Natural killer cell (primary cell): ENCODE measurements around the gene SRGAP3. TPM values are rescaled to one million over a fixed set of nuclear protein-coding genes. Genes with fewer than 3 reads are reported as not detected.

Experiments
- ATAC-seq, 3 donors: fragments of 150-1000 bp in 2 of 3; fragments of 200-7000 bp in 1 of 3; cut with Tn5 transposase; 1 replicate in 1 of 3; 2 replicates in 2 of 3; pipeline ENCODE4 v1.10.0; 2021; ENCODE audit warnings: mild to moderate bottlenecking in 2 of 3, moderate library complexity in 2 of 3
- DNase-seq, 2 donors: peaks; one replicate each; pipeline versions ENCODE4 v3.0.0 to v3.0.0-alpha.2; 2013 to 2021; ENCODE audit warnings: mixed read lengths in 1 of 2
- H3K27ac ChIP-seq: one replicate; pipeline ENCODE4 v1.5.1; 2013; ENCODE audit warnings: mild to moderate bottlenecking, low read length
- H3K27me3 ChIP-seq: one replicate; pipeline ENCODE4 v1.6.1; 2013; ENCODE audit warnings: low read length; ENCODE audit not compliant: control insufficient read depth, insufficient read depth
- H3K36me3 ChIP-seq: one replicate; pipeline ENCODE4 v1.6.1; 2013; ENCODE audit warnings: low read length; ENCODE audit not compliant: control insufficient read depth, insufficient read depth
- H3K4me1 ChIP-seq: one replicate; pipeline ENCODE4 v1.6.1; 2013; ENCODE audit warnings: low read length; ENCODE audit not compliant: control insufficient read depth, insufficient read depth
- H3K4me3 ChIP-seq: one replicate; pipeline ENCODE4 v1.5.1; 2013; ENCODE audit warnings: low read length
- H3K9me3 ChIP-seq: one replicate; pipeline ENCODE4 v1.6.1; 2013; ENCODE audit warnings: low read length; ENCODE audit not compliant: control insufficient read depth, insufficient read depth
- H3K27ac Mint-ChIP-seq, 2 donors: one replicate each; pipeline ENCODE4 v1.8.0; 2022; ENCODE audit warnings: mild to moderate bottlenecking in 2 of 2, mixed read lengths in 2 of 2, moderate library complexity in 1 of 2
- H3K27me3 Mint-ChIP-seq, 2 donors: one replicate each; pipeline ENCODE4 v1.8.0; 2022; ENCODE audit warnings: low read depth in 2 of 2, mixed read lengths in 2 of 2
- H3K36me3 Mint-ChIP-seq: one replicate; pipeline ENCODE4 v1.8.0; 2022; ENCODE audit warnings: mixed read lengths
- H3K4me1 Mint-ChIP-seq, 2 donors: one replicate each; pipeline ENCODE4 v1.8.0; 2022; ENCODE audit warnings: mixed read lengths in 2 of 2
- H3K4me3 Mint-ChIP-seq: one replicate; pipeline ENCODE4 v1.8.0; 2022; ENCODE audit warnings: mild to moderate bottlenecking, moderate library complexity, mixed read lengths
- H3K9me3 Mint-ChIP-seq, 2 donors: one replicate each; pipeline ENCODE4 v1.8.0; 2022; ENCODE audit warnings: mixed read lengths in 2 of 2
- WGBS: methylation state at CpG from one replicate; pipeline ENCODE4 v1.1.7; 2013; ENCODE audit warnings: missing lambda C conversion rate; ENCODE audit not compliant: insufficient coverage; 5-methylcytosine and 5-hydroxymethylcytosine counted together
- intact Hi-C: fragments of 100-400 bp; cut with micrococcal nuclease; formaldehyde crosslinking; loops from one replicate; pipeline ENCODE4 v1.14.2; 2022
- total RNA-seq, 4 donors: library from RNA; stranded (reverse); fragments of 120-200 nt in 1 of 4; gene quantifications; one replicate each; pipeline versions ENCODE4 v1.2.3 to v1.2.4, GENCODE V29; 2013 to 2022
- TF ChIP-seq, protein P1 (sequence below): fragments of 200-600 bp; IDR thresholded peaks from one replicate; pipeline ENCODE4 v1.8.0; 2022; ENCODE audit warnings: antibody characterized with exemption

Gene SRGAP3
- total RNA-seq, 3 donors from 2014 or later (not counting 1 experiment from before 2014, with no cell fraction given), result 2.5 to 14.9 (median 3.0) TPM

DNA sequence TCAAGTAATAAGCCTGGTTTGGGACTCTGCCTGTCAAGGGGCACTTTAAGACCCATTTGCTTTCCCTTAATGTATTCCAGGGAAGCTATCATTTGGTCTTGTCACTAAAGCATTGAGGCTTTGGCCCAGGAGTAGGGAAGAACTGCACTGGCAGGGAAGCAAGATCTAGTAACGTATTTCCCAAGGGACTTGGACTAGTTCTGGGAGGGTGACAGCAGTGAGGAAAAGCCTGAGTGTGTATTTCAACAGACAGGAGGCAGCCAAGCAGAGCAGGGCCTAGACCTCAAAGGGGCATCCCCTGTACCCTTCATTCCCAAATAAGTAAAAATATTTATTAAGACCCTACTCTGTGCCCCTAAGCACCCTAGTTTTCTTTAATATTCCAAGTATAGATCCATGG is 92.8 kb downstream of the SRGAP3 start:
- Mint-ChIP-seq H3K4me3 (no peak overlapping the region), H3K27me3 (no peaks in the 10 kb centered on the region), H3K27ac (no peak overlapping the region), H3K36me3 (no peaks in the 10 kb centered on the region), H3K4me1 (no peaks in the 10 kb centered on the region), H3K9me3 (no peaks in the 10 kb centered on the region)
- intact Hi-C loops, result no loop called here
- Histone ChIP-seq H3K27ac (no peak overlapping the region), H3K9me3 (peaks cover 3% of the 10 kb centered on the region), H3K4me3 (no peak overlapping the region), H3K27me3 (no peaks in the 10 kb centered on the region), H3K36me3 (no peaks in the 10 kb centered on the region), H3K4me1 (no peaks in the 10 kb centered on the region)
- no peak for ATAC-seq
- TF ChIP-seq, protein P1, sequence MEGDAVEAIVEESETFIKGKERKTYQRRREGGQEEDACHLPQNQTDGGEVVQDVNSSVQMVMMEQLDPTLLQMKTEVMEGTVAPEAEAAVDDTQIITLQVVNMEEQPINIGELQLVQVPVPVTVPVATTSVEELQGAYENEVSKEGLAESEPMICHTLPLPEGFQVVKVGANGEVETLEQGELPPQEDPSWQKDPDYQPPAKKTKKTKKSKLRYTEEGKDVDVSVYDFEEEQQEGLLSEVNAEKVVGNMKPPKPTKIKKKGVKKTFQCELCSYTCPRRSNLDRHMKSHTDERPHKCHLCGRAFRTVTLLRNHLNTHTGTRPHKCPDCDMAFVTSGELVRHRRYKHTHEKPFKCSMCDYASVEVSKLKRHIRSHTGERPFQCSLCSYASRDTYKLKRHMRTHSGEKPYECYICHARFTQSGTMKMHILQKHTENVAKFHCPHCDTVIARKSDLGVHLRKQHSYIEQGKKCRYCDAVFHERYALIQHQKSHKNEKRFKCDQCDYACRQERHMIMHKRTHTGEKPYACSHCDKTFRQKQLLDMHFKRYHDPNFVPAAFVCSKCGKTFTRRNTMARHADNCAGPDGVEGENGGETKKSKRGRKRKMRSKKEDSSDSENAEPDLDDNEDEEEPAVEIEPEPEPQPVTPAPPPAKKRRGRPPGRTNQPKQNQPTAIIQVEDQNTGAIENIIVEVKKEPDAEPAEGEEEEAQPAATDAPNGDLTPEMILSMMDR, result no peak
- WGBS, result 67% methylated on average over 1 of the region's 1 CpG
- no peak for DNase-seq

DNA sequence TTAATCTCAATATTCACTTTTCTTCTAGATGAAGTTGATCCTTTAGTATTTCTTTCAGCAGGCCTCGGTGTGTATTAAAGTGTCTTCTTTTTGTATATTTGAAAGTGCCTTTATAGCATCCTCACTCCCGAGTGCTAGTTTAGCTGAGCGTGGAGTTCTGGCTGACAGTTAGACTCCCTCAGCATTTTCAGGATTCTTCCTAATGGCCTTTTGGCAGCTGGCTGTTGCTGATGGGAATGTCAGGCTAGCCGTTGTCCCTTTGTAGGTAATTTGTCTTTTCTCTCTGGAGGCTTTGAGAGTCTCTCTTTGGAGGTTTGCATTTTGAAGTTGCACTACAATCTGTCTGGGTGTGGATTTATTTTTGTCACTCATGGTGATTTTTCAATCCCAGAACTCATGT is 94.4 kb downstream of the SRGAP3 start:
- no peak overlapping the region for H3K27ac Mint-ChIP-seq
- H3K27me3 ChIP-seq, result no peaks in the 10 kb centered on the region
- H3K27ac ChIP-seq, result no peak overlapping the region
- no peaks in the 10 kb centered on the region for H3K4me1 ChIP-seq
- no peaks in the 10 kb centered on the region for H3K4me1 Mint-ChIP-seq
- no peak overlapping the region for H3K4me3 Mint-ChIP-seq
- no peak for DNase-seq
- intact Hi-C loops, result no loop called here
- WGBS, result 79% methylated on average over 4 of the region's 4 CpGs
- peaks cover 5 to 7% of the 10 kb centered on the region in 2 donors for H3K9me3 Mint-ChIP-seq
- peaks cover 9% of the 10 kb centered on the region for H3K9me3 ChIP-seq
- no peaks in the 10 kb centered on the region for H3K36me3 ChIP-seq
- ATAC-seq, result no peak
- TF ChIP-seq, protein P1, result no peak
- peaks cover 0 to 2% of the 10 kb centered on the region in 2 donors for H3K27me3 Mint-ChIP-seq
- no peak overlapping the region for H3K4me3 ChIP-seq
- H3K36me3 Mint-ChIP-seq, result peaks cover 6% of the 10 kb centered on the region

DNA sequence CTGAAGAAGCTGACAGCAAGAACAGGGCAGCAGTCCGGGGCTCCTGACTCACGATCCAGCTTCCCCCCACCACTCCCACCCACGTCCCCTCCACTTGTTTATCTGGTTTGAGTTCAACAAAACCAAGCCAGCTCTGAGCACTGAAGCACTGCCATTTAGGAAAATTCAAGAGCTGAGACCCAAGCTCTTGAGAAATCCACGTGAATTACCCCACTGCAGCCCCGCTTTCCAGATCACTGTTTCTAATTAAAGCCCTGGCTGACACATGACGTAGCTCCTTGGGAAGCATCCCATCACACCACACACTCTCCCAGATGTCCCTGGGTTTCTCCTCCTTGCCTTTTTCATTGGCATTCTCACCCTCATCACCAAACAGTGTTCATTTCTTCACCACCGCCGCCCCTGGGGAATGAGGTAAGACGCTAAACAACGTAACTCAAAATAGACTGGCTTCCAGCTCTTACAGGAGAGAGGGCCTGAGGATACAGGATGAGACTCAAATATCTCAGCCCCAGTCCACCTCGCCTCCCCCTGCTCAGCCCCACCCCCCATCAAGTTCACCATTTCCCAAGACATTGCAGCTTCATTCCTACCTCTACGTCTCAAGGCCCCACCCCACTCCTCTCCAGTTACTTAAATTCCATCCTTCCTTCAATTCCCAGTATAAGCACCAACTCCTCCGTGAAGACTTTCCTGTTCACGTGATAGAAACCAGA is 95.4 kb downstream of the SRGAP3 start:
- H3K4me3 ChIP-seq, result no peak overlapping the region
- Mint-ChIP-seq H3K27ac (no peak overlapping the region), H3K4me1 (no peaks in the 10 kb centered on the region), H3K9me3 (peaks cover 5 to 7% of the 10 kb centered on the region in 2 donors), H3K4me3 (no peak overlapping the region), H3K36me3 (peaks cover 6% of the 10 kb centered on the region), H3K27me3 (peaks cover 2 to 7% of the 10 kb centered on the region in 2 donors)
- H3K9me3 ChIP-seq, result peaks cover 9% of the 10 kb centered on the region
- intact Hi-C loops, result no loop called here
- TF ChIP-seq, protein P1, result no peak
- ATAC-seq (no peak), DNase-seq (no peak)
- H3K36me3 ChIP-seq, result no peaks in the 10 kb centered on the region
- 89% methylated on average over 14 of the region's 14 CpGs for WGBS
- no peaks in the 10 kb centered on the region for H3K4me1 ChIP-seq
- H3K27me3 ChIP-seq, result no peaks in the 10 kb centered on the region
- H3K27ac ChIP-seq, result no peak overlapping the region

DNA sequence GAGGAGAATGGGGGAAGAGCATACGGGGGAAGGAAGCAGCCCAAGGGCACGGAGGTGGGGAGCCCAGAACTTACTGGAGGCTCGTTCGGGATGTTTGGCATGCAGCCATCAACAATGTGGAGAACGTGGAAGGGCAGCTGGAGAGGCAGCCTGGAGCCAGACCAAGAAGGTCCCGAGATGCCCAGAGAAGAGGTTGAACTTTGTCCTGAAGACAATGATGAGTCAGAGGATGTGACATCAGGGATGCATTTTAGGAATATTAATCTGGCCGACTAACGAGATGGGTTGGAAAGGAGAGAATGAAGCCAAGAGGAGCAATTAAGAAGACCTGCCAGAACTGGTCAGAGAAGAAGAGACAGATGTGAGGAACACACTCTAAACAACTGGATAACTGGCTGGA is 98.2 kb downstream of the SRGAP3 start:
- TF ChIP-seq, protein P1, result no peak
- H3K4me1 Mint-ChIP-seq, result peaks cover 9% of the 10 kb centered on the region in 2 donors
- peaks cover 2 to 7% of the 10 kb centered on the region in 2 donors for H3K27me3 Mint-ChIP-seq
- Histone ChIP-seq H3K27ac (no peak overlapping the region), H3K27me3 (no peaks in the 10 kb centered on the region), H3K4me1 (peaks cover 12% of the 10 kb centered on the region), H3K9me3 (peaks cover 9% of the 10 kb centered on the region), H3K4me3 (no peak overlapping the region), H3K36me3 (no peaks in the 10 kb centered on the region)
- intact Hi-C loops, result no loop called here
- no peak overlapping the region for H3K4me3 Mint-ChIP-seq
- no peak overlapping the region for H3K27ac Mint-ChIP-seq
- H3K36me3 Mint-ChIP-seq, result peaks cover 6% of the 10 kb centered on the region
- ATAC-seq (no peak), DNase-seq (no peak)
- WGBS, result 89% methylated on average over 8 of the region's 8 CpGs
- H3K9me3 Mint-ChIP-seq, result peaks cover 5 to 7% of the 10 kb centered on the region in 2 donors
